DMS 273 treated with DMSO at 0.1 percent for 48 hours (cell line): ENCODE data around the gene POLD4.

Experiments used
- DNase-seq: peaks from one replicate; lab custom pipeline; 2025; lab: John Stamatoyannopoulos, UW

The POLD4 gene

GRCh38 chr11:67387518-67387917 is 34.2 kb upstream of the POLD4 start:
- DNase-seq, result no peak

DNA sequence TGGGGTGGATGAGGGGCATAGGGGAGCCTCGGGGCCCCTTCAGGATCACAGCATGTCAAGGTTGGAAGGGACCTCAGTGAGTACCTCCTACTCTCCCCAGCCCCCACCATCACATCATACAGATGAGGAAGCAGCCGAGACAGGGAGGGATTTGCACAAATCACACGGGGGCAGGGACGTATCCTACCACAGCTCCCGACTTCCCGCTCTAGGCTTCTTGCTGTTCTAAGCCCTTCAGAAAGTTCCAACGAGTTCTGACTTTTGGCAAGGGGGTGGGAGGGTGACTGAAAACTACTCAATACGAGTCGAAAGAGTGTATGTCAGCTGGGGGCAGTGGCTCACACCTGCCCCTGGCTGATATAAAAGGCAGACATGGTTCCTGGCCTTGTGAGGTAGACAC is 33.7 kb upstream of the POLD4 start:
- DNase-seq, result no peak

GRCh38 chr11:67384851-67385366 is 31.6 kb upstream of the POLD4 start:
- DNase-seq, result no peak

DNA sequence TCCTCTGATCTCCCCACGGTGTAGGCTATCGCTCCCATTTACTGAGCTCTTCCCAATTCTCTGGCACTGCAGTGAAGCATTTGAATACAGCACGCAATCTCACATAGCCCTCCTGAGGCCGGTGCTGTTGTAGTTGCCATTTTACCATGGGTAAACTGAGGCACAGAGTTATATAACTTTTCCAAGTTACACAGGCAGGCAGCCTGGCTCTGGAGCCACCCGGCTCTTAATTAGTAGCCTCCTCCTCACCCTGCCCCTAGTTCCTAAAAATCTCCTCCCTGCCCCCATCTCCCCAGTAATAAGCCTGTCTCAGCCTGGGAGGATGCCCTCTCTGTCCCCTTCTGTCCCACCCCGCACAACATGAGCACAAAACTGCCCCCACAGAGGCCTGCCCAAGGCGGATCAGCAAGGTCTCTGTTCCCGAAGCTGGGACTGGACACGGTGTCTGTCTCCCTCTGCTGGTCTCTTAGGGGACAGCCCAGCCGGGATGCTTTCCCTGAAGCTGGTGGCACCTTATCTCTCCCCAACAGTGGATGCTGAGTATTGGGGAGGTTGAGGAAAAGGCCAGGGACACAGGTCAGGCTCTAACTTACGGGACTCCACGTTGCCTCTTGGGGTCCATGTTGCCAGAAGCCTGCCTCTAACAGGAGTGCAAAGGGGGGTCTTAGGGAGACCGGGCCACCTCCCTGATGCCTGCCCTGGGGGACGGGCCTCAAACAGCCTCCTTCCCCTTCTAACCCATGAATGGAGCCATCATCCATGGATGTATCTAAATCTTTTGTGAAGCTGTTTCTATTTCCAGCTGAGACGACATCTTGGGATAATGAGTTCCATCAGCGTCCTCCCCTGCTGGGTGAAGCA is 29.2 kb upstream of the POLD4 start:
- DNase-seq, result no peak

DNA sequence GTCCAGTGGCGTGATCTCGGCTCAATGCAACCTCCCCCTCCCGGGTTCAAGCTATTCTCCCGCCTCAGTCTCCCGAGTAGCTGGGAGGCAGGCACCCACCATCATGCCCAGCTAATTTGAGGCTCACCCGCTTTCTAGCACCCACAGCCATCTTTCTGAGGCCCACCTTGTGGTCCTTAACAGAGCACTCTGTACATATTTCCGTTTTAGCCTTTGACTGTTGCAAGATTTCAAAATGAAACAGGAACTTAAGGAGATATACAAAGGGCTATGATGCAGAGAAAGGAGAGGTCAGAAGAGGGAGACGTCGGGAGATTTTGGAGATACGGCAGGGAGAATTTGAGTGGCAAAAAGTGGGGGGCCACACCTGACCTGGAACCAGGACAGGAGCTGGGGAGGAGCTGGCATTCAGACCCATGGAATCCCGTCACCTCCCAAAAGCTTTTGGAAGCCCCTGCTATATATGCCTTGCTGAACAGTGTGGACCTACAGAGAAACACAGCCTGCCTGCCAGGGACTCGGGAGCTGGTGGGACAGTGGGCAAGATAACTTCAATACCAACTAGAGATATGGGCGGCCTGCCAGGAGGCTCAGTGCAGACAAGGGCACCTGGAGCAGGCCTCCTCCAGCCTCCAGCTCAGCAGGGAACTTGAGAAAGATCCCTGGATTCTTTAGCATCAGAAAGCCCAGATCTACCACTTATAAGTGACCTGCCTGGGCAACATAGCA is 28.1 kb upstream of the POLD4 start:
- DNase-seq, result no peak

GRCh38 chr11:67379061-67380058 is 26.0 kb upstream of the POLD4 start:
- no peak for DNase-seq

DNA sequence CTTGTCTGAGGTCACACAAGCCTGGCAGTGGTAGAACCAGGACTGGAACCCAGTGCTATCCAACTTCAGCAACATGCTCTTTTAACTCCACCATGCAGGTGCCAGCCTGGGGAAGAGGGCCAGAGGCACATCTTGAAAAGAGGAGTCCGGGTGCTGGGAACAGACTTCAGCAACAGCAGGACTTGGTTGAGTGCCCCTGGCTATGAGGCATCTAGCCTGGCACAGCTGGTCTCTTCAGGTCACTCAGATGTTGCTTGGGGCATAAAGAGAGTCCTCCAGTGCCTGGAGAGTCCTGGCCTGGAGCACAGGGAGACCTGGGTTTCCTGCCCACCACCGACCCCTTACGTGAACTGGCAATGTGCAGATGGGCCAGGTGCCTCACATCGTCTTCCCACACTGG is 25.2 kb upstream of the POLD4 start:
- DNase-seq, result no peak

- no peak for DNase-seq
Measured at GRCh38 chr11:67376873-67377808, 23.8 kb upstream of the POLD4 start.

GRCh38 chr11:67376063-67376820 is 22.9 kb upstream of the POLD4 start:
- DNase-seq, result no peak

- DNase-seq, result no peak
Measured at GRCh38 chr11:67375320-67376055, 22.1 kb upstream of the POLD4 start.

DNA sequence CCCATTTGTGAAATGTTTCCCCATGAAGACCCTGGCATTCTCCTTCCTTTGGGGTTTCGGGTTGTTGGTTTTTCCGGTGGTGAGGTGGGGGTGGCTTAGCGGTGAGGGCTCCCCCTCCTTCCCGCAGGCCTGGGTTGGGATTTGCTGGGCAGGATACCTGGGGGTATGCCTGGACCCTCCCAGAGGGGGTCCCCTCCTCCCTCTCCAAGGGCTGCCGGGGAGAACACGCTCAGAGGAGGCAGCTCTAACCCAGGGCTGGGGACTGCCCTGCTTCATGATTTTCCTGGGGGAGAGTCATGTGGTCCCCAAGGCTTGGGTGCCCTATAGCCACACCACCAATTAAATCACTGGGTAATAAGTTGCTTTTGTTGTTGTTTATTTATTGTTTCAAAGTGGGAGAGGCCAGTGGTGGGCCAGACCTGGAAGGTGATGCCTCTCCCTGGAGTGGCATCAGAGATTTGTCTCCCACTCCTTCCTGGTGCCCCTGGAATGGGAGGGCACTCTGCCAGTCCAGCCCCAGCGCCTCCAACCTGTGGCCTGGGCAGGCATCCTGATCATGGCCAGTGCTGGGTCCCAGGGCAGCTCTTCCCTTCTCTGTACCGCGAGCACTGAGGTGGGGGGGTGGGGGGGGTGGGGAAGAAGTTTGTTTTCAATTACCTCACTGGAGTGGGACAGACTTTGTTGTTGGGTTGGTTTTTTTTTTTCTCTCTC is 21.4 kb upstream of the POLD4 start:
- DNase-seq, result no peak

DNA sequence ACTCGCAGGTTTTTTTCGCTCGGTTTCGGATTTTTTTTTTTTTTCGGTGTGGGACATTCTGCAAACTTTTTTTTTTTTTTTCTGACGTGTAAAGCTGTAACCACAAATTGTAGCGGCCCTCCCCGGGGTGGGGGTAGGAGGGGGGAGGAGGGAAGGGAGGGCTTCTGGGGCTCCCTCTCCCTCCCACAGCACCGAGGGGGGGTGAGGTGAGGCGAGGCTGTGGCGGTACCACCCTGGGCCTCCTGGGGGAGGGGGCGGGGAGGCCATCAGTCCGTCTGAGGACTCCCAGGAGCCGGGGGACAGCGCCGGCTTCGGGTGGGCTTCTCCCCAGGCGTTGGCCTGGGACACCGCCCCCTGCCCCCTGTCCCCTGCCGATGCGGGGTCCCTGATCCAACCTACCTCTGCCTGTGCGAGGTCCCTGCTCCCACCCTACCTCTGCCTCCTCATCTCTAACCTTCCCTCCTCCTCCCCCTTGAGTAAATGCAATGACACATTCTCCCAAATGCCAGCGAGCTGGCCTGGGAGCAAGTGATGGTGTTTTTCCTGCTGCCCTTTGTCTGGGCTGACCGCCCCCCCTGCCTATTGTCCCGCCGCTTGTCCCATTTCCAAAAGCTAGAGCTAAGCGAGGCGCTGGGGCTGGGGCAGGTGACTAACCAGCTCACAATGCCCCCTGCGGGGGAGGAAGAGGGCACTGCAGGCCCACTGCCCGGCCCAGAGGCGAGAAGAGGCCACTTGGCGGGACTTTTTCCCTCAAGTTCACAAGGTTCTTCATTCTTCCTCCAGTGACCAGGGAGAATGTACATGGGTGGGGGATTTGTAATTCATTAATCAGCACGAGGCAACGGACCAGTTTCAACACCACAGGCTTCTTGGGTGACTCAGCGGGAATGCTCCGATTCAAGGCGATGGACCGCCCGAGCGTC is 20.6 kb upstream of the POLD4 start:
- no peak for DNase-seq

DNA sequence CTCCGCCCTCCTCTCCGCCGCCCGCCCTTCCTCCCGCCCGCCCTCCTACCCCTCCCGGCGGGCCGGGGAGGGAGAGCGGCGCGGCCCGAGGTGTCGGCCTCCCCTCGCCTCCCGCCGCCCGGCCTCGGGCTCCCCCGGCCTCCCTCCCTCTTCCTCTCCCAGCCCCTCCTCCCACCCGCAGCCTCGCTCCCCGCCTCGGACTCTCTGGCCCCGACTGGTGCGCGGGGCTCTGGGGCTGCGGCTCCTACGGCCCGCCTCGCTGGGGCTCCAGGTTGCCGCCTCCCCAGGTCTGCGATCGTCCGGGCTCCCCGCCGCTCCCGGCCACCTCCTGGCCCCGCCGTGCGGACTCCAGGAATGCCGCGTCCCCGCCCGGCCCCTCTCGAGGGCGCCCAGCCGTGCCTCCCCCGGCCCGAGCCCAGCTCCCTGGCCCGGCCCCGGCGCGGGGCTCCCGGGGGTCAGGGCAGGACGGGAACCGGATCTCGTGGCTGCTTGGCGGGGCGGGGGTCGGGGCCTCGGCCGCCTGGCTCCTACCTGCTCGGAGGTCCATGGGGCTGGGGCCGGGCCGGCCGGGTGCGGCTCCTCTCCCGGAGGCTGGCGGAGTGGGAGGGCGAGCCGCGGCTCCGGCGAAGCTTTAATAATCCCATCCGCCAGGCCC is 19.8 kb upstream of the POLD4 start, which contains the start of gene CLCF1:
Gene CLCF1, minus strand, starts transcription at position 606 of the 655 bp plus-strand sequence. Its CDS starts 59 bp downstream, at position 547.
- DNase-seq, result no peak

DNA sequence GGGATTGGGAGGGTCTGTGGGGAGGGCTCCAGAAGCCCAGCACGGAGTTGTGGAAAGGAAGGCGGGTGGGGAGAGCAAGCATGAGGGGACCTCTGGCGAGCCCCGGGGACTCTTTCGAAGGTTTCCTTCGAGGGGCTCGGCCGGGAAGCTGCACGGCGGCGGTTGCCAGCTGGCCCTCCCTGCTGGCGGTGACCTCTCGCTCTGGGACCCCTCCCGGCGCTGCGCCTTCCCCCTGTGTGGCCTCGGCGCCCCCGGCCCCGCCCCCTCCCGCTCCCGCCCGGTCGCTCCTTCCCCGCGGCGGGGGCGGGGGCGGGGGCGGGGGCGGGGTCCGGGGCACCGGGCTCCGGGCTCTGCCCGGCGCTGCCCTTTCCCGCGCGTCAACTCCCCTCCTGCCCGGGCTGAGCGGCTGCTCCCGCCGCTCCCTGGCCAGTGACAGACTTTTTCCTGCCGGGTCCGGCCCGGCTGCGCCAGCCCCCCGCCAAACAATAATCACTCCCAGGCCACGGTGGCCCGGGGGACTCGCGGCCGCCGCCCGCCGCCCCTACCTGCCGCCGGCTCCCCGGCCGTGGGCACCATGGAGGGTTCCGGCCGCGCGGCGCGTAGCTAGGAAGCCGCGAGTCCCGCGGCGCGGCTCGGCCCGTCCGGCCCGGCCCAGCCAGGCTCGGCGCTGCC is 19.1 kb upstream of the POLD4 start:
- DNase-seq, result no peak

GRCh38 chr11:67371911-67372320 is 18.6 kb upstream of the POLD4 start:
- no peak for DNase-seq

- DNase-seq, result no peak
Measured at GRCh38 chr11:67371189-67371910, 18.0 kb upstream of the POLD4 start.
